Right ventricle myocardium superior (tissue), 1 donor: ENCODE measurements around the gene SAMD4A. TPM values are rescaled to one million over a fixed set of nuclear protein-coding genes. Genes with fewer than 3 reads are reported as not detected.
A peak's percentile ranks its signal among the peaks of the same experiment; 100 is the strongest.
"Not testable (repeated sequence)": the region's sequence is repeated elsewhere in the genome, so short reads cannot be mapped to it uniquely, and the experiment has no call there.

ENCODE experiments used
- ATAC-seq: fragments of 200-7000 bp; cut with Tn5 transposase; one replicate; pipeline ENCODE4 v1.9.1; 2020; ENCODE audit warnings: mild to moderate bottlenecking; ENCODE audit not compliant: poor library complexity
- DNase-seq: peaks from one replicate; pipeline ENCODE4 v3.0.0-alpha.2; 2020
- intact Hi-C: fragments of 100-400 bp; cut with DNase I; formaldehyde crosslinking; loops from one replicate; pipeline ENCODE4 v1.11.2; 2022
- total RNA-seq: library from RNA; stranded (reverse); fragmentation: NEBNext Ultra II Directional; extraction: Animal tissue kit (Norgen Biotek cat#: 25700); gene quantifications from one replicate; pipeline ENCODE4 v1.2.1, GENCODE V29; 2021
- donor health status: DM: no; HTN: yes; CAD: no; lungs with severe emphysema.

SAMD4A gene
- total RNA-seq, 1 donor from 2014 or later = 149 TPM

- no peak for DNase-seq
- ATAC-seq = no peak
- intact Hi-C loops = no loop called here
Measured at GRCh38 chr14:54789781-54790480, 223.0 kb downstream of the SAMD4A start.

GRCh38 chr14:54791001-54791400, 224.1 kb downstream of the SAMD4A start:
- no peak for ATAC-seq
- intact Hi-C loops = no loop called here
- DNase-seq = no peak

- intact Hi-C loops = no loop called here
- ATAC-seq = no peak
- no peak for DNase-seq
Measured at GRCh38 chr14:54792288-54792687, 225.4 kb downstream of the SAMD4A start.

- no peak for ATAC-seq
- intact Hi-C loops = no loop called here
- no peak for DNase-seq
Measured at GRCh38 chr14:54794159-54794558, 227.2 kb downstream of the SAMD4A start.

- ATAC-seq (peak; percentile 15), DNase-seq (no peak)
- intact Hi-C loops = no loop called here
Measured at GRCh38 chr14:54794796-54795195, 227.9 kb downstream of the SAMD4A start.

- ATAC-seq (no peak), DNase-seq (no peak)
- intact Hi-C loops = no loop called here
Measured at GRCh38 chr14:54796961-54797360, 230.0 kb downstream of the SAMD4A start.

GRCh38 chr14:54797556-54797955, 230.6 kb downstream of the SAMD4A start:
- no peak for DNase-seq
- no peak for ATAC-seq
- intact Hi-C loops = no loop called here

- intact Hi-C loops = no loop called here
- no peak for ATAC-seq
- DNase-seq = no peak
Measured at GRCh38 chr14:54797986-54798385, 231.1 kb downstream of the SAMD4A start.

GRCh38 chr14:54798465-54799124, 231.7 kb downstream of the SAMD4A start:
- DNase-seq (no peak), ATAC-seq (no peak)
- intact Hi-C loops = no loop called here

GRCh38 chr14:54801482-54801881, 234.6 kb downstream of the SAMD4A start:
- ATAC-seq, DNase-seq, intact Hi-C loops: not testable (repeated sequence)

GRCh38 chr14:54803396-54803795, 236.5 kb downstream of the SAMD4A start:
- ATAC-seq = no peak

GRCh38 chr14:54803926-54804537, 237.1 kb downstream of the SAMD4A start:
- no peak for DNase-seq
- no peak for ATAC-seq
- intact Hi-C loops = loop anchor here (2.0 kb wide), 1 partner anchor 239 kb away; no protein-coding TSS in a partner anchor

More at GRCh38 chr14:54803396-54803795, 236.5 kb downstream of the SAMD4A start:
- intact Hi-C loops = no loop called here
- DNase-seq = no peak

- intact Hi-C loops = loop anchor here (2.0 kb wide), 1 partner anchor 240 kb away; no protein-coding TSS in a partner anchor
- ATAC-seq (no peak), DNase-seq (no peak)
Measured at GRCh38 chr14:54804538-54805041, 237.7 kb downstream of the SAMD4A start.

- no peak for ATAC-seq
- intact Hi-C loops = loop anchor here (2.0 kb wide), 1 partner anchor 240 kb away; no protein-coding TSS in a partner anchor
- DNase-seq = no peak
Measured at GRCh38 chr14:54805070-54805444, 238.1 kb downstream of the SAMD4A start.

- DNase-seq (peak; percentile 90), ATAC-seq (peak; percentile 97)
- intact Hi-C loops = loop anchor here (2.0 kb wide), 1 partner anchor 241 kb away; no protein-coding TSS in a partner anchor
Measured at GRCh38 chr14:54805445-54806322, 238.8 kb downstream of the SAMD4A start.

GRCh38 chr14:54806616-54807015, 239.7 kb downstream of the SAMD4A start:
- intact Hi-C loops = no loop called here
- DNase-seq (no peak), ATAC-seq (no peak)

- ATAC-seq (no peak), DNase-seq (no peak)
- intact Hi-C loops = no loop called here
Measured at GRCh38 chr14:54807428-54807827, 240.5 kb downstream of the SAMD4A start.

GRCh38 chr14:54807881-54808280, 241.0 kb downstream of the SAMD4A start:
- DNase-seq (no peak), ATAC-seq (no peak)
- intact Hi-C loops = no loop called here
